ENCODE data around the gene PTMA.

DNA sequence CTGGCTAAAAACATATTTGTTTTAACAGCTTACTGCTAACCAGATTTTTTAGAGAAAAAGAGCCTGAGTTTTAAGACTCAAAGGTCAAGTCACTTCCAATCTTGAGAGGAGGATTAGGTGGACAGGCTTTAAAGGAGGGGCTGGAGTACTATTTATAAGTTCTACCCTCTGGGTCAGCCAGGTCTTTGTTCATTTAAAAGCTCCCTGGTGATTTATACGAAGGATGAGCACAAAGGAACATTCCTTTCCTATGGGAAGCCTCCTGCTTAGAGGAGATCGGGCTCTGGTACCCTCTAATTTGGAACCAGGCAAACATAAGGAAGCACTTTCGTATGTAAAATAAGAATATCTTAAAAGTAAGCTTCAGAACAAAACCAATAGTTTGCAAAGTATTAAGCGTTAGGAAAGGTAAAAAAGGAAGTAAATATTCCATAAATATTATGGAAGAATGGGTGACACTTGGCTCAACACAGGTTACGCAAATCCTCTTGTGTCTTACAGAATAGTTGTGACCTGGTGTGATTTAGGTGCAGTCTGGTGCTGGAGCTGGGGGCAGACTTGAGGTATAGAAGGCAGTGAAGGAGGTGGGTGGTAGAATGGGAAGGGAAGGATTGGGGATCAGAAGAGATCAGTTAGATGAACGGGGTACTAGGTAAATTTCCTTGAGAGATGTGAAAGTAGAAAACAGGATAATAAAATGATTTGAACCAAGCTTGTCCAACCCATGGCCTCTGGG is 37.1 kb downstream of the PTMA start:
- TF ChIP-seq, protein P1, sequence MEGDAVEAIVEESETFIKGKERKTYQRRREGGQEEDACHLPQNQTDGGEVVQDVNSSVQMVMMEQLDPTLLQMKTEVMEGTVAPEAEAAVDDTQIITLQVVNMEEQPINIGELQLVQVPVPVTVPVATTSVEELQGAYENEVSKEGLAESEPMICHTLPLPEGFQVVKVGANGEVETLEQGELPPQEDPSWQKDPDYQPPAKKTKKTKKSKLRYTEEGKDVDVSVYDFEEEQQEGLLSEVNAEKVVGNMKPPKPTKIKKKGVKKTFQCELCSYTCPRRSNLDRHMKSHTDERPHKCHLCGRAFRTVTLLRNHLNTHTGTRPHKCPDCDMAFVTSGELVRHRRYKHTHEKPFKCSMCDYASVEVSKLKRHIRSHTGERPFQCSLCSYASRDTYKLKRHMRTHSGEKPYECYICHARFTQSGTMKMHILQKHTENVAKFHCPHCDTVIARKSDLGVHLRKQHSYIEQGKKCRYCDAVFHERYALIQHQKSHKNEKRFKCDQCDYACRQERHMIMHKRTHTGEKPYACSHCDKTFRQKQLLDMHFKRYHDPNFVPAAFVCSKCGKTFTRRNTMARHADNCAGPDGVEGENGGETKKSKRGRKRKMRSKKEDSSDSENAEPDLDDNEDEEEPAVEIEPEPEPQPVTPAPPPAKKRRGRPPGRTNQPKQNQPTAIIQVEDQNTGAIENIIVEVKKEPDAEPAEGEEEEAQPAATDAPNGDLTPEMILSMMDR (IDR thresholded peaks at IDR 0.05; ENCODE audit: low read depth, low read length) = no peak
- no peak for TF ChIP-seq EZH2phosphoT487 (IDR thresholded peaks at IDR 0.05; ENCODE audit: low read depth)

Measured in OCI-LY3 (cell line).